ENCODE results near the gene SPATA13.
"Not testable (repeated sequence)": the region's sequence is repeated elsewhere in the genome, so short reads cannot be mapped to it uniquely, and the experiment has no call there.

Gene SPATA13

DNA sequence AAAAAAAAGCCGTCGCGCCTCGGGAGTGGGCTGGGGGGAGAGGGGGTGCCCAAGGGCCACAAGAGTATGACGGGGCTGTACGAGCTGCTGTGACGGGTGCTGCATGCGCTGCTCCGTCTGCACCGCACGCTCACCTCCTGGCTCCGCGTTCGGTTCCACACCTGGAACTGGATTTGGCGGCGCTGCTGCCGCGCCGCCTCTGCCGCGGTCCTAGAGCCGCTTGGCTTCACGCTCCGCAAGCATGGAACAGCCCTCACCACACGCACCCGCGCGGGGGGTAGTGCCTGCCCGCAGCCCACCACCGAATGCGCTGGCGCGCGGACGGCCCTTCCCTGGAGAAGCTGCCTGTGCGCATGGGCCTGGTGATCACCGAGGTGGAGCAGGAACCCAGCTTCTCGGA is 167.6 kb downstream of the SPATA13 start:
- DNase-seq = no peak

DNA sequence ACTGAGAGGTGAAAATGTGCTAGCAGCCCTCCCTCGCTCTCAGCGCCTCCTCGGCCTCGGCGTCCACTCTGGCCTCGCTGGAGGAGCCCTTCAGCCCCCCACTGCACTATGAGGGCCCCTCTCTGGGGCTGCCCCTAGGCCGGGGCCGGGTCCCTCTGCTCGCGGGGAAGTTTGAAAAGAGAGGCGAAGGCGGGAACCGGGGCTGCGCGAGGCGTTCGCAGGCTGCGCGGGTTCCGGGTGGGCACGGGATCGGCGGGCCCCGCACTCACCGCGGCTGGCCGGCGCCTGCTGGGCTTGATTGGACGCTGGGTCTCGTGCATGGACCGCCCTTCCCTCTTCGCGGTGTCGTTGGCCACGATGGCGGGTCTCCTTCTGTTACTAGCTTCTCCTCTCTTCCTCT is 178.2 kb downstream of the SPATA13 start:
- DNase-seq = no peak

DNA sequence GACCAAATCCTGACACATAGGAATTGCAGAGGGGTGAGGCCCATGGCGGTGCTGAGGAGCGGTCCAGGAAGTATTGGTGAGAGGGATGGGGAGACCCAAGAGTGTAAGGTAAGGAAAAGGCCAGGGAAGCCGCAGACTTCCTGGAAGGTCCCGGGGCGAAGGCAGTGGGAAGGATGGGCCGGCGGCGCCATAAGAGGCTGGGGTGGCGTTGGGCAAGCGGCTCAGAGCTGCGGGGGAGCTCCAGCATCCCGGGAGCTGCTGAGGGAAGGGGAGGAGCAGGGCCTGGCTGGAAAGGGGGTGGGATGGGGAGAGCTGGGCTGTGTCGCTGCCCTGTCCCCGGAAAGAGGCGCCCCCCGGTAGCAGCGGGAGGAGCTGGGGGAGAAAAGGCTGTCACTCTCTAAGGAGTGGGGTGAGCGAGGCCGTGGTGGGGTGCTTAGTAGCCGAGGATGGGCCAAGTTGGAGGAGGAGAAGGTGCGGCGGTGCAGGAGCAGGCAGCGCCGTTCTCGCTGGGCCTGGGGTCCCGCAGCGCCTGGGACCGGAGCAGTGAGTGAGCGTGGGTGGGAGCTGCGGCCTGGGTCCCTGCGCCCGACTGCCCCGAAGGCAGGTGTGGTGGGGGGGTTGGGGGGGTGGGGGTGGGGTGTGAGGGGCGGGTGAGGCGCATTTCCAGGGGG is 179.6 kb downstream of the SPATA13 start:
- no peak for DNase-seq

DNA sequence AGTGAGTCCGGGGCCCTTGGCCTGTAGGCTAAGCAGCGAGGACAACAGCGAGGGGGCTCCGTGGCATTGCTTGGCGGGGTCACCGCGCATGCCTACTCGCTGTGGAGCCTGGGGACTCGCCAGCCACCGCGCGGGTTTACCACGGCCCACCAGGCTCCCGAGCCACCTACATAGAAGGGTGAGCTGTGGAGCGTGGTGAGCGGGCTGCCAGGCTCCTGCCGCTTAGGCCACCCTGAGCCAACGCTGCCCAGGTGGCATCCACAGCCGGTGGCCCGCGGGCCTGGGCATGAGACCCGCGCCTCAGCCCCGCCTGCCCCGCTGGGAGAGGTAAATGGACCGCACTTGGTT is 180.1 kb downstream of the SPATA13 start:
- no peak for DNase-seq

DNA sequence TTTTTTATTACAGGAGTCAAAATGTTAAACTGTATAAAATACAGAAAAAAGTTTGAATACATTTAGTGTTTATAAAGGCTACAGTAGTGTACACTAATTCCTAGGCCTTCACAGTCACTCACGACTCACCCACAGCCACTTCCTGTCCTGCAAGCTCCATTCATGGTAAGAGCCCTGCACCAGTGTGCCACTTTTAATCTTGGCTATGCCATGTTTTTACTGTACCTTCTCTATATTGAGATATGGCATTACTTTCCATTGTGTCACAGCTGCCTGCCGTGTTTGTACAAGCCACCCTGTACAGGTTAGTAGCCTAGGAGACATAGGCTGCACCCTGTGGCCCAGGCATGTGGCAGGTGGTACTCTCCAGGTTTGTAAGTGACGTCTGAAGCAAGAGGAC is 180.9 kb downstream of the SPATA13 start:
- no peak for DNase-seq

DNA sequence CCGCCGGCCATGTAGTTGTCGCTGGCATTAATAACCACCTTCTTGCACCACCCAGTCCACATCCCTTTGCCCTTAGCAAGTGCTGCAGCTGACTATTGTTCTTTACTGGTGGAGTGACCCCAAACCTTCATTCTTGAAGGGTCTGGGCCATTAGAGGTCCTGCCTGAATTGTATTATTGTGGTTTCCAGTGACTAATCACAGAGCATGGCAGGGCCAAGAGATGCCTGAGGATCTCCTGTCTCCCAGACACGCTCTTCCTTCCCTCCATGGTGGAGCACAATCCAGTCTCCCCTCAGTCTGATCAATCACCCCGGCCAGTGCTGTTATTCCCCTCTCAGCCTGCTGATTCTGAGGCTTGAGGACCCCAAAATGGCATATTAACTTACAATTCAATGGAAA is 187.9 kb downstream of the SPATA13 start:
- no peak for DNase-seq

DNA sequence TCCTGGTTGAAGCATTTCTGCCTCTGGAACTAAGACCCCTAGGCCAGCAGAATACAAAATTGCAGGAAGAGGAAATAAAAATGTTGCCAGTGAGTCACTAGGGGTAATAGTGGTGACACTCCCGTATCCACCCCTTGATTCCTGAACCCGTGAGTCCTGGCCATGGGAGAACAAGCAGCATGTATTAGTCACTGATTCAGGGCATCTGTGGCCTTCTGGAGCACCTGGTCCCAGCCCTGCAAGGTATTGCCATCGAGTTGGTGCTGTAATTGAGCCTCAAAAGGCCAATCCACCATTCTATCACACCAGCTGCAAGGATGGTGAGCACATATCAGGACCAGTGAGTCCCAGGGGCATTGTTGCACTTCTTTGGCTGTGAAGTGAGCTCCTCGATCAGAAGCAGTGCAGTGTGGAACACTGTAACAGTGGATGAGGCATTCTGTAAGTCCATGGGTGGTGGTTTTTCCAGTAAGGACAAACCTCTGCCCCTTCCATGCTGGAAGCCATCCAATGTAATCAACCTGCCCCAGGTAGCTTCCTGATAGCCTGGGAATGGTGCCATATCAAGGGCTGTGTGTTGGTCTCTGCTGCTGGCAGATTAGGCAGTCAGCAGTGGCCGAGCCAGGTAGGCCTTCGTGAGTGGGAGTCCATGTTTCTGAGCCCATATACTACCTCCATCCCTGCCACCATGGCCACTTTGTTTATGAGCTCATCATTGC is 188.4 kb downstream of the SPATA13 start:
- no peak for DNase-seq

DNA sequence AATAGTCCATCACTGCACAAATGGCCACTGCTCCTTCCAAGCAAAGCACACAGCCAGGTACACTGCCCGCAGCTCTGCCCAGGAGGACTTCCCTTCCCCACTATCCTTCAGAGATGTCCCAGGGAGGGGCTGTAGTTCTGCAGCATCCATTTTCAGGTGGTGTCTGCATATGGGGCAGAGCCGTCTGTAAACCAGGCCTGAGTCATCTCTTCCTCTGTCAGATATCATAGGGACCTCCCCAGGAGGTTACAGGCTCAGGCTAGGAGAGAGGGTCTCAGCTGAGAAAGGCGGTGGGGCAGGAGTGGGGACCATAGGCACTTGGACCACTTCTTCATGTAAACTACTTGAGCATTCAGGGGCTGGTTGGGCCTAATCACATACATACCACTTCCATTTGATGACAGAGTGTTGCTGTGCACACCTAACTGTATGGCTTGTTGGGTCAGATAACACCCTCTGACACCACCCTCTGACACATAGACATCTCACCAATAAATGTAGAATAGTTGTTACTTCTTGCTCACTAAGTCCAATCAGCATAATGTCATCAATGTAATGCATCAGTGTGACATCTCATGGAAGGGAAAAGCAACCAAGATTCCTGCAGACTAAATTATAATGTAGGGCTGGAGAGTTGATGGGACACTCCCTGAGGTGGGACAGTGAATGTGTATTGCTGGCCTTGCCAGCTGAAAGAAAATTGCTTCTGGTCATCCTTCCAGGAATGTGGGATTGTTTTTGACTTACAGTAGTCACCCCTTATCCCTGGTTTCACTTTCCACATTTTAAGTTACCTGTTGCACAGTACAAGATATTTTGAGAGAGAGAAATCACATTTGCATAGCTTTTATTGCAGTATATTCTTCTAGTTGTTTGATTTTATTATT is 189.5 kb downstream of the SPATA13 start:
- not testable (repeated sequence) for DNase-seq

DNA sequence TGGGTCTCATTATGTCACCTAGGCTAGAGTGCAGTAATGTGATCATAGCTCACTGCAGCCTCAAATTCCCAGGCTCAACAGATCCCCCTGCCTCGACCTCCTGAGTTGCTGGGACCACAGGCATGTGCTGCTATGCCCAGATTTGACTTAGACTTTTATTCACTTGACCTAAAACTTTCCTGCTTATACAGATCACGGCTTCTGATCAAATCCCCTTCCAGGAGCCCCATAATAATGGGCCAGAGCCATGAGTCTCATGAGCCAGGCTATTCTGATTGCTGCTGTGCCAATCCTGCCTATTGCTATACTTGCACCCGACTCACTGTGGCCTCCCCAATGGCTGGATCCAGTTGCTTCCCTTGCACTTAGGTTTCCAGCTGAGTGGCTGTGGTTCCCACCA is 190.9 kb downstream of the SPATA13 start:
- DNase-seq = no peak

DNA sequence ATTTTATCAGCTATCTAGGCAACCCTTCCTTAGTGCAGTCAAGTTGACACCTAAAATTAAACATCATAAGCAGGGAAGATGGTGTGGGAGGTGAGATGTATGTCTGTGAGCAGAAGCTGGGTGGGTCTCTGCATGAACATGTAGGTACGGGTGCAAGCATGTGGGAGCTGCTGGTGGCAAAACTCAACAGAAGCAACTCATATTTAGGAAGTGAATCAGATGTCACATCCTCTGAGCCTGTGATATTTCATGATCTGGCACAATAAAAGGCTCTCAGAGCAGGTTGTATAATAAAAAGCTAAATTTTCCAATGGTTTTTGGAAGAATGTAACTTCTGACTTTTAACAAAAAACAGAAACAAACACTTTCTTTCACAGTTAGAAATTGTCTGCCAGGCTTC is 193.2 kb downstream of the SPATA13 start:
- no peak for DNase-seq

DNA sequence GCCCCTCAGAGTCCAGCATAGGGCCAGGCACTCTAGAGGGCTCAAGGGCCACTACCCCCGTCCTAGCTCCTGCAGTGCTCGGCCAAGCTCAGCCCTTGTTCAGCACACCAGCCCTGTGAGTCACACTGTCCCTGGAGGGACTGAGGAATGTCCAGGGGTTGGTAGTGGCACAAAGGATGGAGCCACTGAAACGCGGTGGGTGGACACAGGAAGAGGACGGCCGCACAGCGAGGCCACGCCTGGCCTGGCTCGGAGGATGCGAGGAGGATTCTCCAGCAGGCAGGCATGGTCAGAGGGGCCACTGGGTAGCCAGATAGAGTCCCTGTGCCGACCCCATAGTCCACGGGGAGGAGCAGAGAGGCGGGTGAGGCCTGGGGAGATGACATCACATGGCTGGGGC is 194.6 kb downstream of the SPATA13 start:
- no peak for DNase-seq

DNA sequence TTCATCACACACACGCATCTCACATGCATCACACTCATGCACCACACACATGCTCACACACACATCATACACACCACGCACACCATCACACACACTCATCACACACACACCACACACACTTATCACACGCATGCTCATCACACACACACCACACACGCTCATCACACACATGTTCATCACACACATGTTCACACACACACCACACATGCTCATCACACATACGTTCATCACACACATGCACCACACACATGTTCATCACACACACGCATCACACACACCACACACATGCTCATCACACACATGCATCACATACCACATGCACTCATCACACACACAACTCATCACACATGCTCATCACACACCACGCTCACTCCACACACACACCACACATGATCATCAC is 195.8 kb downstream of the SPATA13 start:
- no peak for DNase-seq

Data from NCI-H524 (cell line).